ENCODE results near the gene CCHCR1. TPM values are rescaled to one million over a fixed set of nuclear protein-coding genes. Genes with fewer than 3 reads are reported as not detected.
A peak's percentile ranks its signal among the peaks of the same experiment; 100 is the strongest.
"Not testable (repeated sequence)": the region's sequence is repeated elsewhere in the genome, so short reads cannot be mapped to it uniquely, and the experiment has no call there.

Gene CCHCR1
- total RNA-seq, 2 experiments from 2014 or later = 39.7 to 57.6 TPM

GRCh38 chr6:31195308-31195979, 37.8 kb upstream of the CCHCR1 start:
- ATAC-seq; H3K27me3 Mint-ChIP-seq; DNase-seq; H3K9me3 Mint-ChIP-seq (ENCODE audit: low read depth); H3K4me3 Mint-ChIP-seq: not testable (repeated sequence)
- Mint-ChIP-seq H3K36me3 (ENCODE audit: low read depth) (peaks cover 20% of the 10 kb centered on the region), H3K4me1 (peaks cover 31% of the 10 kb centered on the region), H3K27ac (peak overlapping the region; percentile 80)
- intact Hi-C loops (cut with DNase I, micrococcal nuclease) = loop anchor here in 1 of 2 experiments (5.0 kb wide), 3 partner anchors 377 to 868 kb away; partner anchors contain the start of genes BAG6, LTA and TRIM39
- ChIA-PET POLR2A (interaction anchor here (0.6 to 1.7 kb wide), 2 partner anchors 24 to 171 kb away, joined by 3 to 5 read pairs; no protein-coding TSS in a partner anchor), CTCF (interaction anchor here (0.6 to 2.9 kb wide), 6 partner anchors 11 to 403 kb away, joined by 3 to 33 read pairs (median 4); no protein-coding TSS in a partner anchor)

DNA sequence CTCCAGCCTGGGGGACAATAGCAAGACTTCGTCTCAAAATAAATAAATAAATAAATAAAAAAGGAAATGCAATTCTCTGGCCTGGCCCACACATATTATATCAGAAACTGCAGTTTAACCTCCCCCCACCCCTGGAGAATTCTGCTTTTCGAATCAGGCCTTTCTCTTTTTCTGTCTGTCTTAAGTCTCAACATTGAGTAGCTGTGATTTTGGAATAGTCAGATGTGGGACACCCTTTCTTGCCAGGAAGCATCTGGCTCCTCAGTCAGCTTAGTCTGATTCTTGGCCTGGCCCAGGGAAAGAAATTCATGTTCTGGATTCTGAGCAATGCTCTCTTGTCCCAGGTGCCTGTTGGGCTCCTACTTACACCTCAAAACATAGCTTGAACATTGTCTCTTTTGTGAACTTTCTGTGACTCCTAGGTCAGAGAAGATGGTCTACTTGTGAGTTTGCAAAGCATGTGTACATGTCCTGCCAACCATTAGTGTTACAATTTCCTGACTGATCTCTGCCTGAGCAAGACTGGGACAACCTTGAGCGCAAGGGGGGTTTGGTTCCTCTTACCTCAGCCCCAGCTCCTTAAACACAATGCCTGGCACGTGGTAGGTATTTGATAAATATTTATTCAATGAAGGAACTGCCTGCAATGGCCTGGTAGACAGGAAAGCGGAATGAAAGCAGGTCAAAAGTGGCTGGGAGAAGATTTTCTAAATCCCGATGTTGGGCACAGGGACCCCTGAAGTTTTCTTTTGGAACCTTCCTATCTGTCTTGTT, 36.6 kb upstream of the CCHCR1 start:
- Mint-ChIP-seq H3K36me3 (ENCODE audit: low read depth) (peaks cover 9% of the 10 kb centered on the region), H3K4me3 (no peak overlapping the region), H3K9me3 (ENCODE audit: low read depth) (no peaks in the 10 kb centered on the region), H3K27me3 (no peaks in the 10 kb centered on the region), H3K4me1 (peaks cover 21% of the 10 kb centered on the region), H3K27ac (peak overlapping the region; percentile 43)
- ChIA-PET POLR2A (no interaction called here), CTCF (interaction anchor here (0.6 to 1.8 kb wide), 8 partner anchors 46 to 205 kb away, joined by 3 to 7 read pairs (median 3); no protein-coding TSS in a partner anchor)
- ATAC-seq (no peak), DNase-seq (no peak)
- intact Hi-C loops (cut with DNase I, micrococcal nuclease) = no loop called here

- POLR2A ChIA-PET = no interaction called here
- no peak overlapping the region for H3K4me3 Mint-ChIP-seq
These were observed 35.6 kb upstream of the CCHCR1 start for GRCh38 chr6:31193206-31193605.

GRCh38 chr6:31192431-31193105, 35.0 kb upstream of the CCHCR1 start:
- peak; percentile 78 for DNase-seq

More at GRCh38 chr6:31193206-31193605, 35.6 kb upstream of the CCHCR1 start:
- intact Hi-C loops (cut with DNase I, micrococcal nuclease) = no loop called here
- no peaks in the 10 kb centered on the region for H3K27me3 Mint-ChIP-seq
- no peak overlapping the region for H3K27ac Mint-ChIP-seq
- H3K9me3 Mint-ChIP-seq (ENCODE audit: low read depth) = no peaks in the 10 kb centered on the region
- peaks cover 14% of the 10 kb centered on the region for H3K4me1 Mint-ChIP-seq
- H3K36me3 Mint-ChIP-seq (ENCODE audit: low read depth) = peaks cover 6% of the 10 kb centered on the region
- DNase-seq (no peak), ATAC-seq (no peak)
- CTCF ChIA-PET = interaction anchor here (0.7 to 1.9 kb wide), 6 partner anchors 35 to 177 kb away, joined by 3 to 10 read pairs (median 5); partner anchors contain the start of genes PSORS1C2 and TCF19

DNA sequence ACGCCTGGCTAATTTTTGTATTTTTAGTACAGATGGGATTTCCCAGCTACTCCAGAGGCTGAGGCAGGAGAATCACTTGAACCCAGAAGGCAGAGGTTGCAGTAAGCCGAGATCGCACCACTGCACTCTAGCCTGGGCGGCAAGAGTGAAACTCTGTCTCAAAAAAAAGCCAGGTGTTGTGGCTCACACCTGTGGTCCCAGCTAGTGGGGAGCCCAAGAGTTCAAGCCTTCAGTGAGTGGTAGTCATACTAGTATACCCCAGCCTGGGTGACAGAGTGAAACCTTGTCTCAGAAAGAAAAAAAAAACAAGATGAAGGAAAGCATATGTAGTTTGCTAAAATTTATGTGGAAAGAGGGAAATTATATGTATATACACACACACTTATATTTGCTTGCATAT, 32.9 kb upstream of the CCHCR1 start:
- no peak for DNase-seq

More at GRCh38 chr6:31192431-31193105, 35.0 kb upstream of the CCHCR1 start:
- H3K9me3 Mint-ChIP-seq (ENCODE audit: low read depth); H3K27ac Mint-ChIP-seq; H3K4me3 Mint-ChIP-seq; H3K27me3 Mint-ChIP-seq; H3K36me3 Mint-ChIP-seq (ENCODE audit: low read depth); ATAC-seq: not testable (repeated sequence)
- ChIA-PET POLR2A (interaction anchor here (0.6 kb wide), 1 partner anchor 636 kb away, joined by 3 read pairs; no protein-coding TSS in a partner anchor), CTCF (interaction anchor here (0.7 to 2.3 kb wide), 10 partner anchors 17 to 178 kb away, joined by 3 to 12 read pairs (median 5); partner anchors contain the start of genes PSORS1C2 and TCF19)
- peaks cover 14% of the 10 kb centered on the region for H3K4me1 Mint-ChIP-seq
- intact Hi-C loops (cut with DNase I, micrococcal nuclease) = loop anchor here (1.0 kb wide), 1 partner anchor 55 kb away; no protein-coding TSS in a partner anchor

DNA sequence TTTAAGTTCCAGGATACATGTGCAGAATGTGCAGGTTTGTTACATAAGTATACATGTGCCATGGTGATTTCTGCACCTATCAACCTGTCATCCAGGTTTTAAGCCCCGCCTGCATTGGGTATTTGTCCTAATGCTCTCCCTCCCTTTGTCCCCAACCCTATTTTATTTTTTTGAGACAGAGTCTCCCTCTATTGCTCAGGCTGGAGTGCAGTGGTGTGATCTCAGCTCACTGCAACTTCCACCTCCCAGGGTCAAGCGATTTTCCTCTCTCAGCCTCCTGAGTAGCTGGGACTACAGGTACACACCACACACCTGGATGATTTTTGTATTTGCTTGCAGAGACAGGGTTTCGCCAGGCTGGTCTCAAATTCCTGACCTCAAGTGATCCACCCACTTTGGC, 31.6 kb upstream of the CCHCR1 start:
- H3K4me1 Mint-ChIP-seq; ATAC-seq; H3K9me3 Mint-ChIP-seq (ENCODE audit: low read depth); POLR2A ChIA-PET; H3K27ac Mint-ChIP-seq; intact Hi-C loops (cut with DNase I, micrococcal nuclease); H3K4me3 Mint-ChIP-seq; H3K27me3 Mint-ChIP-seq; CTCF ChIA-PET; H3K36me3 Mint-ChIP-seq (ENCODE audit: low read depth); DNase-seq: not testable (repeated sequence)

More for the DNA sequence above, 32.9 kb upstream of the CCHCR1 start:
- H3K4me3 Mint-ChIP-seq = no peak overlapping the region
- intact Hi-C loops (cut with DNase I, micrococcal nuclease) = no loop called here
- H3K4me1 Mint-ChIP-seq = peaks cover 9% of the 10 kb centered on the region
- no peaks in the 10 kb centered on the region for H3K9me3 Mint-ChIP-seq (ENCODE audit: low read depth)
- H3K36me3 Mint-ChIP-seq (ENCODE audit: low read depth) = peaks cover 2% of the 10 kb centered on the region
- H3K27me3 Mint-ChIP-seq = no peaks in the 10 kb centered on the region
- ChIA-PET CTCF (interaction anchor here (2.3 kb wide), 1 partner anchor 55 kb away, joined by 12 read pairs; no protein-coding TSS in a partner anchor), POLR2A (no interaction called here)
- H3K27ac Mint-ChIP-seq = no peak overlapping the region
- peak; percentile 25 for ATAC-seq

GRCh38 chr6:31187780-31188194, 30.2 kb upstream of the CCHCR1 start:
- Mint-ChIP-seq H3K9me3 (ENCODE audit: low read depth) (no peaks in the 10 kb centered on the region), H3K27me3 (no peaks in the 10 kb centered on the region), H3K36me3 (ENCODE audit: low read depth) (no peaks in the 10 kb centered on the region), H3K27ac (no peak overlapping the region), H3K4me3 (no peak overlapping the region), H3K4me1 (peaks cover 5% of the 10 kb centered on the region)
- intact Hi-C loops (cut with DNase I, micrococcal nuclease) = no loop called here
- ATAC-seq (no peak), DNase-seq (no peak)
- CTCF ChIA-PET = interaction anchor here (1.4 kb wide), 1 partner anchor 59 kb away, joined by 3 read pairs; no protein-coding TSS in a partner anchor
- POLR2A ChIA-PET = no interaction called here

DNA sequence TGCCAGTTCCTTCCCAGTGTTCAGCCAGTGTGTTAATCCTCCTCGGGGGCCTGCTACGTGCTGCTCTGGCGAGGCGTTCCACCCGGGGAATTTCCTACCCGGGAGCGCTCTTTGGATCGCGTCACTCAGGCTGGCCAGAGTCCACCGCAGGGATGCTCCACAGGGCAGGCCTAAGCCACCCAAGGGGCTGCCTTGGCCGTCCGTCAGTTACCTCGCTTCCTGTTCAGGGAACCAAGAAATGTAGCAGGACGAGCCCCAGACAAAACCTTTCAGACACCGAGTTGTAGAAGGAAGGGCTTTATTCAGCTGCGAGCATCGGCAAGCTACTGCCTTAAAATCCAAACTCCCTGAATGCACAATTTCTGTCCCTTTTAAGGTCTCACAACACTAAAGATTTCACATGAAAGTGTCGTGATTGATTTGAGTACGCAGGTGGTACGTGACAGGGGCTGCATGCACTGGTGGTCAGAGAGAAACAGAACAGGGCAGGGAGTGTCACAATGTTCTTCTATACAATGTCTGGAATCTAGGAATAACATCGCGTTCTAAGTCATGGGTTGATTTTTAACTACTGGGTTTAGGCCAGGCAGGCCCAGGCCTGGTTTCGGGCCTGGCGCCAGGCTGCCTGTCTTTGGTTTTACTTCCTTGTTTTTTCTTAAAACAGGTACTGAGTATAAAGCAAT, 28.6 kb upstream of the CCHCR1 start:
- H3K27me3 Mint-ChIP-seq = no peaks in the 10 kb centered on the region
- ATAC-seq (no peak), DNase-seq (no peak)
- H3K27ac Mint-ChIP-seq = no peak overlapping the region
- ChIA-PET POLR2A (no interaction called here), CTCF (interaction anchor here (0.6 to 1.4 kb wide), 2 partner anchors 58 to 197 kb away, joined by 3 read pairs; no protein-coding TSS in a partner anchor)
- H3K4me3 Mint-ChIP-seq = no peak overlapping the region
- intact Hi-C loops (cut with DNase I, micrococcal nuclease) = no loop called here
- no peaks in the 10 kb centered on the region for H3K9me3 Mint-ChIP-seq (ENCODE audit: low read depth)
- no peaks in the 10 kb centered on the region for H3K36me3 Mint-ChIP-seq (ENCODE audit: low read depth)
- H3K4me1 Mint-ChIP-seq = peaks cover 5% of the 10 kb centered on the region

- peak; percentile 49 for ATAC-seq
- intact Hi-C loops (cut with DNase I, micrococcal nuclease); H3K36me3 Mint-ChIP-seq (ENCODE audit: low read depth); H3K27ac Mint-ChIP-seq; POLR2A ChIA-PET; CTCF ChIA-PET; H3K4me1 Mint-ChIP-seq; H3K4me3 Mint-ChIP-seq; H3K27me3 Mint-ChIP-seq; H3K9me3 Mint-ChIP-seq (ENCODE audit: low read depth); DNase-seq: not testable (repeated sequence)
These were observed 28.1 kb upstream of the CCHCR1 start for GRCh38 chr6:31185695-31186051.

DNA sequence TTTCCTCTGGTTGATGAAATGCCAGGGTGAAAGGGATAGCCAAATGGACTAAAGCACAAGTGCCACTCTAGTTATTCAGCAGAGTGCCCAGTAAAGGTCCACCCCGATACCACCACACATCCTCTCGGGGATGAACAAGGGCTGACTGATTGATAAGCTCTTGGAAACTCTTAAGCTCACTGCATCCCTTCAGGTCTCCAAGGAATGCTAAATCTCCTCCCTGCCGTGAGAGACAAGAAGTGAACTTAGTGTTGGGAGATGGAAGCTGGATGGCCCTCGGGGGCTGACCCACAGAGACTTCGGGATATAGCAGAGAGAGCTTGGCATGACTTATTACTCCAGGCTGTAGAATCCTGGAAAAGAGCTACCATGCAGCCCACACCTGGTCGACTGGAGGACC, 26.3 kb upstream of the CCHCR1 start:
- H3K27ac Mint-ChIP-seq; POLR2A ChIA-PET; H3K9me3 Mint-ChIP-seq (ENCODE audit: low read depth); H3K36me3 Mint-ChIP-seq (ENCODE audit: low read depth); H3K4me3 Mint-ChIP-seq; ATAC-seq; intact Hi-C loops (cut with DNase I, micrococcal nuclease); H3K27me3 Mint-ChIP-seq; DNase-seq: not testable (repeated sequence)
- peaks cover 18% of the 10 kb centered on the region for H3K4me1 Mint-ChIP-seq
- CTCF ChIA-PET = interaction anchor here (0.8 to 2.0 kb wide), 4 partner anchors 12 to 259 kb away, joined by 3 to 4 read pairs (median 4); no protein-coding TSS in a partner anchor

All from activated CD4-positive, alpha-beta T cell treated with anti-CD3 and anti-CD28 coated beads for 36 hours (primary cell).